HK-2 (cell line): ENCODE results near the gene ZNF141.
"Not testable (repeated sequence)": the region's sequence is repeated elsewhere in the genome, so short reads cannot be mapped to it uniquely, and the experiment has no call there.

Source experiments
- DNase-seq: peaks from one replicate; pipeline ENCODE4 v3.0.0-alpha.2; 2018; ENCODE audit not compliant: unreplicated experiment

The ZNF141 gene

DNA sequence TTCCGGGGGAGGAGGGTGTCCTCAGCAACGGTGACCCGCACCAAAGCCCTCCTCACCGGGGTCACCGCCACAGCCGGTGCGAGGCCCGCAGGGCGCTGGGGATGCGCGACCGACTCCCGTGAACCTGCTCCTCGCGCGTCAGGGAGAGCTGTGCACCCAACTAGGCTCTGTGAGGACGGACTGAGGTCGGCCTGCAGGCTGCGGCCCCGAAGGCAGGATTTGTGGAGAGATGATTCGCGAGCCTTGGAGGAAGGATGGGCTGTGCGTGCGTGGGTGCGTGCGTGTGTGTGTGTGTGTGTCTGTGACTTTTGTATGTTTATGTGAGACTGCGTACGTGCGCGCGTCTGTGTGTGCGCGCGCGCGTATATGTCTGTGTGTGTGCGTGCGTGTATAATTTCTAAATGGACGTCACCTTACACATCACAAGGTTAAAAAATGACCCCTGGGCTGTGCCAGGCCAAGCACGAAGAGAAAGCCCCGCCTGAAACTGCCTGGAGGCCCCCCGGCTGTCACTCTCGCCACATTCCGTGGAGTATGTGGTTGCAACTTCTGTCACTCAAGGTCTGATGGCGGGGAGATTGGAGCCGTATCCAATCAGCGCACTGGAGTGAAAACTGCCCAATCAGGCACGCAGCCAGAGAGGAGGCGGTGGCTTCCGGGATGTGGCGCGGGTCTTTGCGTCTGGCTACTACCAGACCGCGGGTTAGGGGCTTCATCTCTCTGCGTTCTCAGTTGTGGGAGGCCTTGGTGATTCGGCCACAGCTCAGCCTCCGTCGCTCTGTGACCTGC is at the start of gene ZNF141:
Gene ZNF141, plus strand, starts transcription at position 672 of the 789 bp plus-strand sequence. CDS start 170 bp downstream, outside the sequence.
- DNase-seq: peak; percentile 96

DNA sequence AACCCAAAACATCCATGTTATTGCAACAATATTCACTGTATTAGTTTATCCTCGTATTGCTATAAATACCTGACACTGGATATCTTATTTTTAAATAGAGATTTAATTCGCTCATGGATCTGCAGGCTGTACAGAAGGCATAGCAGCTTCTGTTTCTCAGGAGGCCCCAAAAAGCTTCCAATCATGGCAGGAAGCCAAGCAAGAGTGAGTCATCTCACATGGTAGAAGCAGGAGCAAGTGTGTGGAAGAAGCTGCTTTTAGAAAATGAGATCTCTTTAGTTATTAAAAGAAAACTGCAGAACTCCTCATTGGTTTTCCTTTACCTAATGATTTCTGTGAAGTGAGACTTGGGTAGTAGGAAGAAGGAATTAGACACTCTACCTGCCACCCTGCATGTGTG is 48.7 kb upstream of the ZNF141 start:
- no peak for DNase-seq

DNA sequence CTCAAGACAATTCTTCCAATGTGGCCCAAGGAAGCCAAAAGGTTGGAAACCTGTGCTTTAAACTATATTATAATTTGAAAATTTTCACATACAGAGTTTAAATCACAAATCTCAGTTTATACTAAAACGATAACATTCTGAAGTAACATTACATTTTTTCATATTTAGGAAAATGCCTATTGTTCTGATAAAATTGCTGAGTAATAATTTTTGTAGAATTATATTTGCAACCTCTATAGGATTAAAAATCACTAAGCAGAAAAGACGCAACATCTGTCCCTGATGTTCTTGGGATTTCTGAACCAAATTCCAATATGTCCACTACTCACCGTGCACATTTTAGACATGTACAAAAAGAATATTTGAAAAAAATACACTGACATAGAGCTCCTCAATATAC is 42.9 kb upstream of the ZNF141 start:
- no peak for DNase-seq

DNA sequence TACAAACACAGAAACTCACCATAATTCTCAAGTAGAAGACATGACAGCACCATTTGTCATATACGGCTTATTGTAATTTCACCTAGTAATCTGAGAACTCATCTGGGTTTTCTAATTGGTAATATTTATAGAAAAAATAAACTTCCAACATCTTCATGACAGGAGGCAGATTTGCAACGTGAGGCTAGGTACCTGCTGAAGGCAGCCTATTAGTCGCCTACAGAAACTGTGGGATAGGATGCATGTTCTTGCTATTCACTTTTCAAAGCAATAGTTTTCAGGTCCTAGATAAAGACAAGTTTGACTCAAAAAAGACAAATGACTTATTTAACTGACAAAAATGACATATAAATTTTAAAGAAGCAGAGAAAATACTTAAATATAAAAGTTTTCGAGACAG is 35.2 kb upstream of the ZNF141 start:
- DNase-seq: no peak

DNA sequence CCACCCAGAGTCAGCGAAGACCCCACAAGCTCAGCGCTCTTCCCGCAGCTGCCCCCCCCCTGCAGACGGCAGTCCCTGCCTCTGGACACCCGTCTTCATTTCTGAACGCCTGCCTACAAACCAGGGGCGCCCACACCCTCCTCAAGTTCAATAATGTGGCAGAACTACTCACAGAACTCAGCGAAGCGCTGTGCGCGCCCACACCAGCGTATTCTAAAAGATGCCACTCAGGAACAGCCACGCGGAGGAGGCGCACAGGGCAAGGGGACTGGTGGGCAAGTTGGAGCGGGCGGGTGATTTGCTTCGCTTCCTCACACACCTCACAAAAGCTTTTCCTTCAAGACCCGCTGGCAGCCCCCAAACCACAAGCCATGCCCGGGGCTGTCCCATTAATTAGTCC is 33.1 kb upstream of the ZNF141 start:
- not testable (repeated sequence) for DNase-seq

DNA sequence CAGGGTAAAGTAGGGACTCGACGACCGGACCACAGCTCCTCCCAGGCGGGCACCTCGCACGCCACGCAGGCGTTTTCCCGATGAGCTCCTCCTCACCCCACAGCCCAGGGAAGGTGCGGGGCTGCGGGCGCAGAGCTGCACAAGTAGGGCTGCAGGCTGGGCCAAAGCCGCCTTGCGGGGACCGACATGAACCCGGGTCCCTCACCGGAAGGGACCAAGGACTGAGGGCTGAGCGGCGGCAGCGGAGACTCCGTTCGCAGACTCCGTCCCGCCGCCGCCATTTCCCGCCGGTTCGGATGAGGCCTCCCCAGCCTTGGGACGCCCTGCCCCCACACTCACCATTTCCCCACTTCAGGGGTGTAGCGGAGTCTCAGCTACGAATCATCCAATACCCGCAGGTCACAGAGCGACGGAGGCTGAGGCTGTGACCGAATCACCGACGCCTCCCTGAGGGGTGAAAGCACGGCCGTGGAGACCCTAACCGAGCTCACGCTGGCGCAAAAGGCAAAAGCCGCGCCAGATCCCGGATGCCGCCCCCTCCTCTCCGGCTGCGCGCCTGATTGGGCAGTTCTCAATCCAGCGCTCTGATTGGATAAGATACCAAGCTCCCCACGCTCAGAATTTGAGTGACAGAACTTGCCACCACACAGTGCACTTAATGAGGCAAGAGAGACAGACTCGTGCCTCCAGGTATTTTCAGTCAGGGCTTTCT is 32.5 kb upstream of the ZNF141 start, which contains the start of gene ZNF732:
Gene ZNF732, minus strand, starts transcription at position 506 of the 712 bp plus-strand sequence. Its CDS starts 164 bp downstream, at position 342.
- DNase-seq: peak; percentile 66

DNA sequence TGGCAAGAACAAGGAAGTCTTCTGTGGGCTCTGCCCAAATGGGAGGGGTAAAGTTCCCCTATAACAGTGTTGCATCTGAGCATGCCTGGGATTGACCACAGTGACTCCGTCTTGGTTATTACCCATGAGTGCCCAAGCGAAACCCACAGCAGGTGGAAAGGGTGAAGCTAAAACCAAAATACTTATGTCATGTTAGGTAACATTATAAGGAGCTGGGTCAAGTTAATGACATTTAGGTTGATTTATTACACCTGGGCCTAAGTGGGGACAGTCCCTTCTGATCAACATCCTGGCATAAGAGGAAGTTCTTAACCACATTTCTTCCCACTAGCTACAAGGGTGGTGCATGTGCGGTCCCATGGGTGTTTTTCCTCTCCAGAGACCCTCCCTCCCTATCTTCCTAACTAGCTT is 31.1 kb upstream of the ZNF141 start:
- peak; percentile 53 for DNase-seq

DNA sequence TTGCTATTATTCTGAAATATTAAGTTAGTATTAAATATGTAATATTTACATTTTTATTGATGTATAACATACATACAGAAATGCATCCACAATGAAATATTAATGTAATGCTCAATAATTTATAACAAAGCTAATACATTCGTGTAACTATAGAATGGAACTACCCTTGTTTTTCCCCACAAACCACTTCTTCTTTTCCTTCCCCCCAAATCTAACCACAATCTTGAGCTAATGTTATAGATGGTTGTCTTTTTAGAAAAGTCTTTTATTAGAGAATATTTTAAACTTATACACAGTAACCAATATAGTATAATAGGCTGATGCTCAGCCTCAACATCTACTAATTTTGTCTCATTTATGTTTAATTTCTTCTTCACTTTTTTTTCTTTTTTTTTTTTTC is 27.8 kb upstream of the ZNF141 start:
- no peak for DNase-seq

DNA sequence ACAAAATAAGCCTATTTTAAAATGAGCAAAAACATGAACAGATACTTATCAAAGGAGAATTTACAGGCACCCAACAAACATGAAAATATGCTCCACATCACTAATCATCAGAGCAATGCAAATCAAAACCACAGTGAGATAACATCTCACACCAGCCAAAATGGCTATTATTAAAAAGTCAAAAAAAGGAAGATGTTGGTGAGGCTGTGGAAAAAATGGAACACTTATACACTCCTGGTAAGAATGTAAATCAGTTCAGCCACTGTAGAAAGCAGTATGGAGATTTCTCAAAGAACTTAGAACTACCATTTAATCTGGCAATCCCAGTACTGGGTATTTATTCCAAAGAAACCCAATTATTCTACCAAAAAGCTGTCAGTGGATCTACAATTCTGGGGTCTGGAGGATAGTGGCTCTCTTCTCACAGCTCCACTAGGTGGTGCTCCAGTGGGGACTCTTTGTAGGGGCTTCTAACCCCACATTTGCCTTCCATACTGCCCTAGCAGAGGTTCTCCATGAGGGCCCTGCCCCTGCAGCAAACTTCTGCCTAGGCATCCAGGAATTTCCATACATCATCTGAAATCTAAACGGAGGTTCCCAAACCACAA is 23.2 kb upstream of the ZNF141 start:
- DNase-seq: no peak

DNA sequence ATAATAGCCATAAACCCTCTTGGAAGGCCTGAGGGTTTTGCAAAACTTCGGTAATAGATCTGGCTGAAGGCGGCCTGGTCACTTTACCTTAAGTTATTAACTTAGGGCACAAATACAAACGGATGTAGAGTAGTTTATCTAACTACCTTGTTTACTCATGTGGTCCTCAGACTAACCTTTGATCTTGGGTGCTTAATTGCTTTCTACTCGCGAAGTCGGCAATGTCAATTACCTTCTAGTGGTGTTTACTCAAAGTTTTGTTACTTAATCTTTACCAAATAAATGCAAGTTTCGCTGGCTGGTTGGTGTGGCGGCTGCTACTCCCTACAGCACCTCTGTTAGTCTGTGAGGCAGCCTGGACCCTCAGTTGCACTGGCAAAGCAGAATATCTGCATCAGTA is 8.9 kb upstream of the ZNF141 start:
- no peak for DNase-seq

DNA sequence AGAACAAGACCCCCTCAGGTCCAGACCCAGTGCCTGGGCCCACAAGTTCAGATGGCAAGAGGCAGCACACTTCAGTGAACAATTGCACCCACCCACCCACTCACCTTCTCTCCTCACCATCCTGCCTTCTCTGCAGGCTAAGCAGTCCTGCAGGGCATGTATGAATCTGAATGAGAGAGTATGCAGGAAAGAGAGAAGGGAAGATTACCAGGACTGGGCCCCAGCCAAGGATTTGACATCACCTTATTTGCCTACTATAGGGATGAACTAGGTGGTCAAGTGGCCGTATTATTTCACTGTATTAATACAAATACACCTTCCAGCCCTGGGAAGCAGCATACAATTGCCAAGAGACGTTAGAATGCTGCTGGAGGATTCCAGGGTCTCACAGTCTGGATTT is 2.1 kb upstream of the ZNF141 start:
- DNase-seq: no peak

DNA sequence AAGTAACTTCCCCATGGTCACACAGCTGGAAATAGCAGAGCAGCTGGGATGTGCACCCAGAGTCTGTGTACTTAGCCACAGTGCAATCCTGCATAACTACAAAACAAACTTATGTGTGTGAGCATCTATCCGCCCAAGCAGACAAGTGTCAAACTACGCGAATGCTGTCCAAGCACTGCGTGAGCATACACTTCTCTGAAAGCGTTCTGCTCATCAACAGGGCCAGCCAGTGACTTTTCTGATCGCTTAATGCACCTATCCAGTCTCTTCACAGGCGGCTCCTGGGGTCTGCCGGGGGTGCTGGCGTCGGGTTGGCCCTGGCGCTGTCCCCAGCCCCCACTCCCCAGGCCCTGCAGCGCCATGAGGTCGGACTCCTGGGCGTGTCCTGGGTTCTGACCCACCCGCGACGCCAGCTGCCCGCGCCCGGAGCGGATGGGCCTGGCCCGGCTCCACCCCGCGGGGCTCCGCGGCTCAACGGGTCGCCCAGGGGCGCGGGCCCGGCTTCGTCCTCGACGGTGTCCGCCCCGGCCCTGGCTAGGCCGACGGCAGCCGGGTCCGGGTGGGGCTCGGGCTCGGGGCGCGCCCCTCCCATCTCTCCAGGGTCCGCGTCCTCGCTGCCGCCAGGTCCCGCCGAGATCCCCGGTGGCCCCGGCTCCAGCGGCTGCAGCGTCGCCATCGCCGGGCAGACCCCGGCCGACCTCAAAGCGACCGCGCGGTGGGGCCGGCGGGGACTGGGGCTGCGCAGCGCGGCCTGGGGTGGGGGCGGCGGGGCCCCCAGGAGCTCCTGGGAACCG is 1.3 kb upstream of the ZNF141 start:
- no peak for DNase-seq

DNA sequence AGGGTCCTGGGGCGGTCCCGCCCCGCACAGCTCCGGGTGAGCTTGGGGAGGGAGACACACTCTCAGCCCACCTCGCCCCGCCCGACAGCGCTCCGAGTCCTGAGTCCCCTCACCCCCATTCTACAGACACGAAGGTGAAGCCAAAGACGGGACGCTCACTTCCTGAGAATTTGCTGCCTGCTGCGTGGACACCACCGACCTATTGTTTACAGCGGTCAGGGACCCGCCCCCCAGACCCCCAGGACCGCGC is 796 bp upstream of the ZNF141 start:
- no peak for DNase-seq

DNA sequence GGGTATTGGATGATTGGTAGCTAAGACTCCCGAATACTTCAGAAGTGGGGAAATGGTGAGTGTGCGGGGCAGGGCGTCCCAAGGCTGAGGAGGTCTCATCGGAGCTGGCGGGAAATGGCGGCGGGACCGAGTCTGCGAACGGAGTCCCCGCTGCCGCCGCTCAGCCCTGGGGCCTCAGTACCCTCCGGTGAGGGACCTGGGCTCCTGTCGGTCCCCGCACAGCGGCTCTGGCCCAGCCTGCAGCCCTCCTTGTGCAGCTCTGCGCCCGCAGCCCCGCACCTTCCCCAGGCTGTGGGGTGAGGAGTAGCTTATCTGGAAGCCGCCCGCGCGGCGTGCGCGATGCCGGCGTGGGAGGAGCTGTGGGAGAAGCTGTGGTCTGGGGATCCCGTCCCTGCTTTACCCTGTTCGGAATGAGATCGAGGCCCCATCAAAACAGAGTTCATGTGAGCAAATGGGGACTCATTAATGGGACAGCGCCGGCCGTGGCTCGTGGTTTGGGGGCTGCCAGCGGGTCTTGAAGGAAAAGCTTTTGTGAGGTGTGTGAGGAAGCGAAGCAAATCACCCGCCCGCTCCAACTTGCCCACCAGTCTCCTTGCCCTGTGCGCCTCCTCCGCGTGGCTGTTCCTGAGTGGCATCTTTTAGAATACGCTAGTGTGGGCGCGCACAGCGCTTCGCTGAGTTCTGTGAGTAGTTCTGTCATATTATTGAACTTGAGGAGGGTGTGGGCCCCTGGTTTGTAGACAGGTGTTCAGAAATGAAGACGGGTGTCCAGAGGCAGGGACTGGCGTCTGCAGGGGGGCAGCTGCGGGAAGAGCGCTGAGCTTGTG is 531 bp downstream of the ZNF141 start:
- no peak for DNase-seq

DNA sequence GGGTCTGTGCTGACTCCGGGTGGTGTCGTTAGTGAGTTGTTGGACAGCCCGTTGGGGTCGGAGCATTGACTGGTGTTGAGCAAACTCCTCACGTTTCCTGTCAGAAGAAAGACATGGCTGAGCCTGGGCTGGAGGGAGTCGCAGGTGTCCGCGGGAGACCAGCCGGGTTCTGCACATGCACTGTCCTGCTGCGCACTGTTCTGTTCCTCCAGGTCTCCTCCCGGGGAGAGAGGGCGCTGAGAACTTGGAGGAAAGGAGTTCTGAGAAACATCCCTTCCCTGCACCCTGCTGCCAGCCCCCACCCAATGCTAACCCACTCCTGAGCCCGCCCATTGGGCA is 1.1 kb downstream of the ZNF141 start:
- DNase-seq: peak; percentile 4

DNA sequence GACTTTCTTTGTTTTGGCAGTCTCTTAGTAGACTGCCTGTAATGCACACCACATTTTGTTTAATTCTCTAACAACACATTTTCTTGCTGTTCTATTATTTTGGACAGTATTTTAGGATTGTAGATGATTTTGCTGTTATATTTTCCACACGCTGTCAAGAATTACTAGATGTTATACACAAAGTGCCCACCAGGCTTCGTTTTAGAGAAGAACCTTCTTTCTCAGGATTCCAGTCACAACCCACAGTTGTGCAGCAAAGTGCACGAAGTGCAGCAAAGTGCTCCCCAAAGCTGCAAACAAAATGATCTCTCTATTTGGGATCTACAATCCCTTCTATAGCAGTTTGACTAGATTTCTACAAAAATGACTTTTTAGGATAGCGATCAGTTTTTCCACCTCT is 2.4 kb downstream of the ZNF141 start:
- DNase-seq: no peak

DNA sequence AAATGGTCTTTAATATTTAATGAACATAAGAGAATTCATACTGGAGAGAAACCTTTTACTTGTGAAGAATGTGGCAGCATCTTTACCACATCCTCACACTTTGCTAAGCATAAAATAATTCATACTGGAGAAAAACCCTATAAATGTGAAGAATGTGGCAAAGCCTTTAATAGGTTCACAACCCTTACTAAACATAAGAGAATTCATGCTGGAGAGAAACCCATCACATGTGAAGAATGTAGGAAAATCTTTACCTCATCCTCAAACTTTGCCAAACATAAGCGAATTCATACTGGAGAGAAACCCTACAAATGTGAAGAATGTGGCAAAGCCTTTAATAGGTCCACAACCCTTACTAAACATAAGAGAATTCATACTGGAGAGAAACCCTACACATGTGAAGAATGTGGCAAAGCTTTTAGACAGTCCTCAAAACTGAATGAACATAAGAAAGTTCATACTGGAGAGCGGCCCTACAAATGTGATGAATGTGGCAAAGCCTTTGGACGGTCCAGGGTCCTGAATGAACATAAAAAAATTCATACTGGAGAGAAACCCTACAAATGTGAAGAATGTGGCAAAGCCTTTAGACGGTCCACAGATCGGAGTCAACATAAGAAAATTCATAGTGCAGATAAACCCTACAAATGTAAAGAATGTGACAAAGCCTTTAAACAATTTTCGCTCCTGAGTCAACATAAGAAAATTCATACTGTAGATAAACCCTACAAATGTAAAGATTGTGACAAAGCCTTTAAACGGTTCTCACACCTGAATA is 35.6 kb downstream of the ZNF141 start:
- DNase-seq: no peak

DNA sequence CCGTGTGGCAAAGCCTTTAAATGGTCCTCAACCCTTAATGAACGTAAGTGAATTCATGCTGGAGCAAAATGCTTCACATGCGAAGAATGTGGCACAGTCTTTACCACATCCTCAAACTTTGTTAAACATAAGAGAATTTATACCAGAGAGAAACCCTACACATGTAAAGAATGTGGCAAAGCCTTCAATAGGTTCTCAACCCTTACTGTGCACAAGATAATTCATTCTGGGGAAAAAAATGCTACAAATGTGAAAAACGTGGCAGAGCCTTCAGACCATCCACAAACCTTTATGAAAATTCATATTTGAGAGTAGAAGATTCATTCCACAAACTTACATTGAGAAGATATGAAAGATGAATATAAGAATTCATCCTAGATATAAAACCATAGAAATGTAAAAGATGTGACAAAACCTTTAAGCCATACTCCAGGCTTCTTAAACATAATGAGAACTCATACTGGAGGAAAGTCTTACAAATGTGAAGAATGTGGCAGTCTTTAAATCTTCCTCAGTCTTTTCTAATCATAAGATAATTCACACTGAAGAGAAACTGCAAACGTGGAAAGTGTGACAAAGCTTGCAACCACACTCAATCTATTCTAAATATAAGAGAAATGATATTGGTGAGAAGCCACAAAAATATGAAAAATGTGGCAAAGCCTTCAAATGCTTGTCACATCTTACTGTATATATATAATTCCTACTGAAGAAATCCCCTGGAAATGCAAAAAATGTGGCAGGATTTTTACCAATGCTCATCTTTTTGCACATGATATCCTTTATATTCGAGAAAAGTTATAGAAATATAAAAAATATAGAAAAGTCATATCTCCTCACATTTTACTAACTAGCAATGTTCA is 36.9 kb downstream of the ZNF141 start:
- no peak for DNase-seq

DNA sequence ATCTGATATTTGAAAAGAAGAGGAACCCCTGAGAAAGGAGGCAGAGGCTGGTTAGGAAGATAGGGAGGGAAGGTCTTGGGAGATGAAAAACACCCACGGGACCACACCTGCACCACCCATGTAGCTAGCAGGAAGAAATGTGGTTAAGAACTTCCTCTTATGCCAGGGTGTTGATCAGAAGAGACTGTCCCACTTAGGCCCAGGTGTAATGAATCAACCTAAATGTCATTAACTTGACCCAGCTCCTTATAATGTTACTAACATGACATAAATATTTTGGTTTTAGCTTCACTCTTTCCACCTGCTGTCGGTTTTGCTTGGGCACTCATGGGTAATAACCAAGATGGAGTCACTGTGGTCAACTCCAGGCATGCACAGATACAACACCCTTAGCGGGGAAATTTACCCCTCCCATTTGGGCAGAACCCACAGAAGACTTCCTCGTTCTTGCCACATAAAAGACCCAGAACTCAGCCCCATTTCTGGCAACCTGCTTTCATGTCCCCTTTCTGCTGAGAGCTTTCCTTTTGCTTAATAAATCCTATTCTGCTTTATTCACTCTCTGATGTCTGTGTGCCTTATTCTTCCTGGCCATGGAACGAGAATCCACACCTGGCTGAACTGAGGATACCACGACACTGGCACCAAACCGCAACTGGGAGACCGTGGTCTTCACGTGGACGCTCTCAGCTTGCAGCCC is 46.8 kb downstream of the ZNF141 start:
- no peak for DNase-seq
